H9 (cell line): ENCODE measurements around the gene NDST1. TPM values are rescaled to one million over a fixed set of nuclear protein-coding genes. Genes with fewer than 3 reads are reported as not detected.

Experiments used
- DNase-seq: peaks from one replicate; pipeline ENCODE4 v3.0.0-alpha.2; 2017
- H2AFZ ChIP-seq: one replicate; pipeline ENCODE4 v1.6.1; 2013; ENCODE audit warnings: mild to moderate bottlenecking, low read length, control low read depth, moderate library complexity
- H2AK5ac ChIP-seq: 2 replicates; pipeline ENCODE4 v1.6.1; 2013; ENCODE audit warnings: low read length, control low read depth, mixed read lengths; ENCODE audit not compliant: insufficient read length
- H2BK120ac ChIP-seq: one replicate; pipeline ENCODE4 v1.6.1; 2013; ENCODE audit warnings: low read depth, mild to moderate bottlenecking, low read length, control low read depth, inconsistent platforms; ENCODE audit not compliant: poor library complexity, severe bottlenecking
- H2BK12ac ChIP-seq: 2 replicates; pipeline ENCODE4 v1.6.1; 2013; ENCODE audit warnings: low read length, control low read depth, mixed read lengths, low read depth; ENCODE audit not compliant: insufficient read length
- H2BK15ac ChIP-seq: 2 replicates; pipeline ENCODE4 v1.6.1; 2013; ENCODE audit warnings: low read depth, low read length, control low read depth
- H2BK20ac ChIP-seq: one replicate; pipeline ENCODE4 v1.6.1; 2013; ENCODE audit warnings: low read depth, mild to moderate bottlenecking, low read length, control low read depth, inconsistent platforms; ENCODE audit not compliant: poor library complexity, severe bottlenecking
- H2BK5ac ChIP-seq: 2 replicates; pipeline ENCODE4 v1.6.1; 2013; ENCODE audit warnings: low read length, control low read depth, mixed read lengths; ENCODE audit not compliant: insufficient read length
- H3K14ac ChIP-seq: 2 replicates; pipeline ENCODE4 v1.6.1; 2013; ENCODE audit warnings: low read length, control low read depth; ENCODE audit not compliant: insufficient read depth
- H3K18ac ChIP-seq: 2 replicates; pipeline ENCODE4 v1.6.1; 2013; ENCODE audit warnings: low read depth, mild to moderate bottlenecking, mixed read lengths, low read length, control low read depth; ENCODE audit not compliant: insufficient read length
- H3K23ac ChIP-seq: 2 replicates; pipeline ENCODE4 v1.6.1; 2013; ENCODE audit warnings: low read length, control low read depth, mixed read lengths, low read depth; ENCODE audit not compliant: insufficient read length
- H3K23me2 ChIP-seq: 2 replicates; pipeline ENCODE4 v1.6.1; 2013; ENCODE audit warnings: low read depth, mild to moderate bottlenecking, mixed read lengths, low read length, control low read depth; ENCODE audit not compliant: insufficient read length, poor library complexity, severe bottlenecking
- H3K27ac ChIP-seq: 2 replicates; pipeline ENCODE4 v1.5.1; 2013; ENCODE audit warnings: low read length, control low read depth, mixed read lengths, low read depth; ENCODE audit not compliant: insufficient read length
- H3K27me3 ChIP-seq: 2 replicates; pipeline ENCODE4 v1.6.1; 2013; ENCODE audit warnings: low read length, control low read depth, inconsistent platforms; ENCODE audit not compliant: insufficient read depth
- H3K4ac ChIP-seq: 2 replicates; pipeline ENCODE4 v1.6.1; 2013; ENCODE audit warnings: low read depth, mild to moderate bottlenecking, control low read depth, inconsistent platforms, low read length, moderate library complexity
- H3K4me1 ChIP-seq: 2 replicates; pipeline ENCODE4 v1.6.1; 2013; ENCODE audit warnings: low read length, control low read depth, inconsistent platforms; ENCODE audit not compliant: insufficient read depth
- H3K4me2 ChIP-seq: 2 replicates; pipeline ENCODE4 v1.6.1; 2013; ENCODE audit warnings: low read length, control low read depth, mixed read lengths; ENCODE audit not compliant: insufficient read length, insufficient read depth
- H3K56ac ChIP-seq: 2 replicates; pipeline ENCODE4 v1.6.1; 2013; ENCODE audit warnings: low read depth, mild to moderate bottlenecking, mixed read lengths, low read length, control low read depth; ENCODE audit not compliant: insufficient read length
- H3K79me1 ChIP-seq: 2 replicates; pipeline ENCODE4 v1.6.1; 2013; ENCODE audit warnings: low read depth, mild to moderate bottlenecking, moderate library complexity, low read length, control low read depth, inconsistent platforms; ENCODE audit not compliant: insufficient read depth, poor library complexity, severe bottlenecking
- H3K79me2 ChIP-seq: 2 replicates; pipeline ENCODE4 v1.6.1; 2013; ENCODE audit warnings: low read length, control low read depth, inconsistent platforms; ENCODE audit not compliant: insufficient read depth
- H3K9ac ChIP-seq: 2 replicates; pipeline ENCODE4 v1.6.1; 2013; ENCODE audit warnings: low read length, control low read depth, mixed read lengths; ENCODE audit not compliant: insufficient read length; ENCODE audit errors: extremely low read depth
- H3K9me3 ChIP-seq: one replicate; pipeline ENCODE4 v1.6.1; 2013; ENCODE audit warnings: low read depth, low read length, inconsistent platforms; ENCODE audit not compliant: control insufficient read depth
- H3T11ph ChIP-seq: one replicate; pipeline ENCODE4 v1.6.1; 2013; ENCODE audit warnings: mild to moderate bottlenecking, low read length, control low read depth, inconsistent platforms
- H4K20me1 ChIP-seq: one replicate; pipeline ENCODE4 v1.6.1; 2013; ENCODE audit not compliant: control insufficient read depth, insufficient read length, insufficient read depth
- H4K5ac ChIP-seq: 2 replicates; pipeline ENCODE4 v1.6.1; 2013; ENCODE audit warnings: low read depth, mild to moderate bottlenecking, mixed read lengths, low read length, control low read depth; ENCODE audit not compliant: insufficient read length
- H4K8ac ChIP-seq: replicated peaks from 2 replicates; pipeline ENCODE4 v1.6.1; 2013; ENCODE audit warnings: low read length, control low read depth, mixed read lengths, low read depth; ENCODE audit not compliant: insufficient read length
- H4K91ac ChIP-seq: 2 replicates; pipeline ENCODE4 v1.6.1; 2013; ENCODE audit warnings: low read depth, mild to moderate bottlenecking, moderate library complexity, mixed read lengths, low read length, control low read depth; ENCODE audit not compliant: insufficient read length
- H3K27ac Mint-ChIP-seq, 3 experiments: 2 replicates in 2 of 3; 3 replicates in 1 of 3; pipeline ENCODE4 v1.8.0; 2020 to 2021; ENCODE audit warnings: mixed read lengths in 3 of 3, mild to moderate bottlenecking in 1 of 3, moderate library complexity in 1 of 3
- H3K27me3 Mint-ChIP-seq: 2 replicates; pipeline ENCODE4 v1.8.0; 2021; ENCODE audit warnings: low read depth, mild to moderate bottlenecking, moderate library complexity, mixed read lengths
- H3K36me3 Mint-ChIP-seq, 3 experiments: 2 replicates in 2 of 3; 3 replicates in 1 of 3; pipeline ENCODE4 v1.8.0; 2020 to 2021; ENCODE audit warnings: low read depth in 3 of 3, mixed read lengths in 3 of 3; ENCODE audit not compliant: insufficient read depth in 1 of 3
- H3K4me1 Mint-ChIP-seq, 2 experiments: 2 replicates each; pipeline ENCODE4 v1.8.0; 2020; ENCODE audit warnings: mixed read lengths in 2 of 2
- H3K4me3 Mint-ChIP-seq, 2 experiments: 2 replicates in 1 of 2; 3 replicates in 1 of 2; pipeline ENCODE4 v1.8.0; 2020 to 2021; ENCODE audit warnings: mild to moderate bottlenecking in 2 of 2, mixed read lengths in 2 of 2, moderate library complexity in 1 of 2
- H3K9me3 Mint-ChIP-seq, 2 experiments: 2 replicates in 1 of 2; 3 replicates in 1 of 2; pipeline ENCODE4 v1.8.0; 2020; ENCODE audit warnings: mild to moderate bottlenecking in 2 of 2, mixed read lengths in 2 of 2, moderate library complexity in 1 of 2
- CTCF ChIP-seq: fragments of 200-600 bp; sonication (generic); conservative IDR thresholded peaks from 3 replicates; pipeline ENCODE4 v1.8.0; 2021; ENCODE audit warnings: antibody characterized with exemption, mild to moderate bottlenecking
- WGBS: extraction: QIAGEN DNeasy Blood & Tissue Kit; methylation state at CpG from one replicate; pipeline ENCODE4 v1.1.7; 2013; ENCODE audit warnings: missing lambda C conversion rate, low lambda C conversion rate, mixed read lengths; ENCODE audit not compliant: insufficient read length; ENCODE audit errors: extremely low coverage; 5-methylcytosine and 5-hydroxymethylcytosine counted together
- total RNA-seq: library from RNA; stranded (reverse); gene quantifications from 2 replicates; pipeline ENCODE4 v1.2.1, GENCODE V29; 2021

NDST1 gene
- total RNA-seq, 1 experiment from 2014 or later, result 65.5 TPM

GRCh38 chr5:150519560-150519945, 11.6 kb downstream of the NDST1 start:
- Histone ChIP-seq H2BK5ac (no peak overlapping the region), H2AFZ (no peak overlapping the region), H3K23ac (no peak overlapping the region), H3K79me1 (no peaks in the 10 kb centered on the region), H2BK15ac (no peak overlapping the region), H2AK5ac (no peak overlapping the region), H4K20me1 (no peaks in the 10 kb centered on the region), H2BK120ac (no peak overlapping the region), H3K9ac (no peak overlapping the region), H4K8ac (no peak overlapping the region), H3T11ph (no peak overlapping the region), H3K27ac (no peak overlapping the region), H3K56ac (no peak overlapping the region), H4K91ac (no peak overlapping the region), H2BK20ac (no peak overlapping the region), H2BK12ac (no peak overlapping the region), H3K23me2 (peaks cover 3% of the 10 kb centered on the region), H3K27me3 (no peaks in the 10 kb centered on the region), H3K4me1 (peaks cover 6% of the 10 kb centered on the region; the same call in 1 of the 2 replicates), H3K4me2 (no peak overlapping the region), H3K79me2 (no peaks in the 10 kb centered on the region), H4K5ac (no peak overlapping the region), H3K4ac (no peak overlapping the region), H3K18ac (no peak overlapping the region), H3K14ac (no peak overlapping the region), H3K9me3 (no peaks in the 10 kb centered on the region)
- peak overlapping the region; percentile 3 to 79 (median 77); a peak in 3 of 7 replicates for H3K27ac Mint-ChIP-seq
- peaks cover 27 to 46% of the 10 kb centered on the region in 2 experiments for H3K4me1 Mint-ChIP-seq
- TF ChIP-seq CTCF, result no peak
- H3K4me3 Mint-ChIP-seq, result no peak overlapping the region
- WGBS, result no CpG with 5 or more reads among the region's 10 CpGs
- peaks cover 0 to 14% (median 8%) of the 10 kb centered on the region in 3 experiments; a peak in 4 of 7 replicates for H3K36me3 Mint-ChIP-seq
- no peaks in the 10 kb centered on the region for H3K9me3 Mint-ChIP-seq
- DNase-seq, result no peak
- no peaks in the 10 kb centered on the region; the same call in 1 of the 2 replicates for H3K27me3 Mint-ChIP-seq
